ENCODE results near the gene MYO15B. TPM values are rescaled to one million over a fixed set of nuclear protein-coding genes. Genes with fewer than 3 reads are reported as not detected.

Gene MYO15B
- total and polyA plus RNA-seq, 2 donors (not counting 3 experiments of a cell fraction or from before 2014, with no cell fraction given), result 10.2 to 87.8 TPM

- no peak overlapping the region for H3K4me2 ChIP-seq (ENCODE audit: insufficient read depth, low read length)
- H3K36me3 ChIP-seq (ENCODE audit: control insufficient read depth in 2 of 2, extremely low read depth in 1 of 2, insufficient read depth in 2 of 2, low read length in 2 of 2), result no peaks in the 10 kb centered on the region
- H3K9ac ChIP-seq (replicated peaks; ENCODE audit: extremely low read depth, insufficient read depth, low read length), result no peak overlapping the region
- dilution Hi-C loops (cut with MboI; ENCODE audit: extremely low pct_ligation_motif_present, low sequenced_read_pairs), result no loop called here
- no peak overlapping the region for H3K27ac ChIP-seq (ENCODE audit: insufficient read depth, low read depth, low read length)
- FAIRE-seq (no peak), DNase-seq (ENCODE audit: low read depth, low spot score) (no peak)
- no TSS peak for BruUV-seq (replicated peaks)
- H2AFZ ChIP-seq (ENCODE audit: low read depth, low read length), result no peak overlapping the region
- H3K4me3 ChIP-seq (replicated peaks in 1 of 3; ENCODE audit: insufficient read depth in 1 of 3, low read depth in 1 of 3, low read length in 3 of 3), result no peak overlapping the region
- no peaks in the 10 kb centered on the region for H3K27me3 ChIP-seq (ENCODE audit: control insufficient read depth in 2 of 2, insufficient read depth in 2 of 2, low read length in 2 of 2)
- H3K9me3 ChIP-seq (replicated peaks; ENCODE audit: control insufficient read depth, insufficient read depth, low read length), result no peaks in the 10 kb centered on the region
- H3K4me1 ChIP-seq (ENCODE audit: control insufficient read depth, extremely low read depth, insufficient read depth, low read length), result no peaks in the 10 kb centered on the region
- no peak for TF ChIP-seq POLR2A (IDR thresholded peaks at IDR 0.05; ENCODE audit: low read depth, low read length)
- TF ChIP-seq FOS (IDR thresholded peaks at IDR 0.05; ENCODE audit: borderline replicate concordance, insufficient read depth, low read length), result no peak
- TF ChIP-seq POLR2AphosphoS5 (IDR thresholded peaks at IDR 0.05; ENCODE audit: insufficient read depth, low read depth, low read length), result no peak
- TF ChIP-seq GATA2 (IDR thresholded peaks at IDR 0.05; ENCODE audit: insufficient read depth, insufficient read length, low read depth, low read length), result no peak
- TF ChIP-seq JUN (IDR thresholded peaks at IDR 0.05; ENCODE audit: borderline replicate concordance, insufficient read depth, insufficient read length, low read depth), result no peak
- TF ChIP-seq CTCF (IDR thresholded peaks at IDR 0.05; ENCODE audit: extremely low read depth in 1 of 2, insufficient read depth in 1 of 2, low read depth in 1 of 2, low read length in 2 of 2), result peak in 1 of 2 donors; percentile 9
- no peak for TF ChIP-seq EZH2 (IDR thresholded peaks at IDR 0.05; ENCODE audit: borderline replicate concordance, low read depth, low read length, severe bottlenecking)
- TF ChIP-seq MYC (IDR thresholded peaks at IDR 0.05; ENCODE audit: low read depth, low read length), result no peak
- TF ChIP-seq MAX (IDR thresholded peaks at IDR 0.05; ENCODE audit: insufficient read depth, insufficient read length), result no peak
- ChIA-PET POLR2A (interaction anchor here (0.7 kb wide), 1 partner anchor 17 kb away, joined by 10 read pairs; no protein-coding TSS in a partner anchor), CTCF (interaction anchor here (0.9 to 9.8 kb wide), 3 partner anchors 12 to 134 kb away, joined by 3 to 65 read pairs (median 4); partner anchors contain the start of gene SMIM5)
- no peaks in the 10 kb centered on the region for H3K79me2 ChIP-seq (ENCODE audit: control insufficient read depth, insufficient read depth, low read length)
- H4K20me1 ChIP-seq (replicated peaks; ENCODE audit: control insufficient read depth, extremely low read depth, insufficient read depth, low read length), result no peaks in the 10 kb centered on the region
- H3K9me1 ChIP-seq (replicated peaks; ENCODE audit: control insufficient read depth, extremely low read depth, insufficient read depth, low read length), result no peaks in the 10 kb centered on the region
- intact Hi-C loops (cut with micrococcal nuclease), result no loop called here
Observed at GRCh38 chr17:75614006-75614405, 26.4 kb downstream of the MYO15B start.
